GM12878 (cell line): ENCODE results near the gene SAMD4A. TPM values are rescaled to one million over a fixed set of nuclear protein-coding genes. Genes with fewer than 3 reads are reported as not detected.

ENCODE experiments used
- ATAC-seq: fragments of 200-7000 bp; cut with Tn5 transposase; 3 replicates; pipeline ENCODE4 v1.9.1; 2020; ENCODE audit warnings: mild to moderate bottlenecking, moderate library complexity
- BruUV-seq: library from RNA; stranded (reverse); fragments of 400-500 nt; replicated peaks from 2 replicates; lab custom pipeline; 2021; lab: Mats Ljungman, UMichigan
- CTCF ChIA-PET: fragments of 300-600 bp; sonication (Branson Sonifier 250); formaldehyde crosslinking; extraction: SDS; loops from one replicate; lab custom pipeline; 2021; ENCODE audit warnings: inconsistent platforms; lab: Yijun Ruan, JAX
- POLR2A ChIA-PET: fragments of 350-600 bp; formaldehyde crosslinking; extraction: SDS; loops from one replicate; lab custom pipeline; 2021; ENCODE audit warnings: inconsistent platforms; lab: Charles Lee
- RAD21 ChIA-PET: fragments of 300-600 bp; sonication (Branson Sonifier 250); formaldehyde crosslinking; loops from one replicate; lab custom pipeline; 2023; ENCODE audit warnings: antibody characterized with exemption; ENCODE audit not compliant: unreplicated experiment; lab: Charles Lee
- SMC1A ChIA-PET: fragments of 300-600 bp; sonication (Branson Sonifier 250); formaldehyde crosslinking; loops from one replicate; lab custom pipeline; 2023; ENCODE audit not compliant: unreplicated experiment, uncharacterized antibody; lab: Charles Lee
- DNase-seq: peaks from one replicate; pipeline ENCODE4 v3.0.0-alpha.2; 2011; ENCODE audit warnings: low read depth, low spot score
- FAIRE-seq: peaks from 3 replicates; lab custom pipeline; 2011; peaks lifted over from hg19 to GRCh38; lab: Jason Lieb, UNC
- H2AFZ ChIP-seq: 2 replicates; pipeline ENCODE4 v1.6.0; 2011; ENCODE audit warnings: low read depth, low read length, control low read depth; ENCODE audit not compliant: control insufficient read depth
- H3K27ac ChIP-seq: 2 replicates; pipeline ENCODE4 v1.5.1; 2011; ENCODE audit warnings: control low read depth; ENCODE audit not compliant: control insufficient read depth, insufficient read depth
- H3K27me3 ChIP-seq, 2 experiments: replicated peaks in 1 of 2; 2 replicates each; pipeline versions ENCODE4 v1.6.0 to v1.6.1; 2011; ENCODE audit warnings: low read length in 1 of 2; ENCODE audit not compliant: control insufficient read depth in 2 of 2, insufficient read depth in 2 of 2
- H3K36me3 ChIP-seq, 2 experiments: 2 replicates each; pipeline ENCODE4 v1.5.1; 2011; ENCODE audit warnings: low read length in 1 of 2; ENCODE audit not compliant: control insufficient read depth in 2 of 2, insufficient read depth in 2 of 2
- H3K4me1 ChIP-seq: 2 replicates; pipeline ENCODE4 v1.6.1; 2011; ENCODE audit warnings: mild to moderate bottlenecking, low read length, moderate library complexity, mixed read lengths; ENCODE audit not compliant: control insufficient read depth, insufficient read depth
- H3K4me2 ChIP-seq: 2 replicates; pipeline ENCODE4 v1.6.0; 2011; ENCODE audit warnings: control low read depth; ENCODE audit not compliant: control insufficient read depth, insufficient read depth
- H3K4me3 ChIP-seq: fragments of 200-600 bp; sonication (generic); 2 replicates; pipeline ENCODE4 v1.5.1; 2016
- H3K79me2 ChIP-seq: 2 replicates; pipeline ENCODE4 v1.6.0; 2011; ENCODE audit warnings: low read length; ENCODE audit not compliant: control insufficient read depth, insufficient read depth
- H3K9ac ChIP-seq: 2 replicates; pipeline ENCODE4 v1.8.0; 2011; ENCODE audit warnings: low read length, control low read depth, mixed read lengths; ENCODE audit not compliant: control insufficient read depth, insufficient read depth
- H3K9me3 ChIP-seq: replicated peaks from 3 replicates; pipeline ENCODE4 v1.5.1; 2011; ENCODE audit warnings: mild to moderate bottlenecking, low read length; ENCODE audit not compliant: control insufficient read depth, insufficient read depth
- H4K20me1 ChIP-seq: 2 replicates; pipeline ENCODE4 v1.6.0; 2011; ENCODE audit not compliant: control insufficient read depth, insufficient read depth
- IRF5 ChIP-seq: fragments of 450-650 bp; IDR thresholded peaks from 2 replicates; pipeline ENCODE4 v1.6.1; 2017; ENCODE audit warnings: borderline replicate concordance
- NFYA ChIP-seq: IDR thresholded peaks from 2 replicates; pipeline ENCODE4 v1.6.1; 2011; ENCODE audit warnings: low read depth, mild to moderate bottlenecking, low read length, improper control_type of control experiment, borderline replicate concordance
- NFYB ChIP-seq: IDR thresholded peaks from 2 replicates; pipeline ENCODE4 v1.6.1; 2011; ENCODE audit warnings: low read depth, mild to moderate bottlenecking, low read length, improper control_type of control experiment, moderate library complexity; ENCODE audit not compliant: insufficient read depth
- PML ChIP-seq: IDR thresholded peaks from 2 replicates; pipeline ENCODE4 v1.6.1; 2012; ENCODE audit warnings: low read length, inconsistent platforms
- TARDBP ChIP-seq: IDR thresholded peaks from 2 replicates; pipeline ENCODE4 v1.6.1; 2016; ENCODE audit warnings: borderline replicate concordance
- USF2 ChIP-seq: IDR thresholded peaks from 2 replicates; pipeline ENCODE4 v1.6.1; 2011; ENCODE audit warnings: low read depth, low read length, improper control_type of control experiment, borderline replicate concordance
- WRNIP1 ChIP-seq: IDR thresholded peaks from 2 replicates; pipeline ENCODE4 v1.6.1; 2011; ENCODE audit warnings: low read depth, low read length, improper control_type of control experiment, borderline replicate concordance
- ZBED1 ChIP-seq: IDR thresholded peaks from 2 replicates; pipeline ENCODE4 v1.6.1; 2016; ENCODE audit warnings: borderline replicate concordance
- ZBTB4 ChIP-seq: fragments of 450-650 bp; formaldehyde crosslinking; IDR thresholded peaks from 2 replicates; pipeline ENCODE4 v1.4.0; 2022; ENCODE audit warnings: mild to moderate bottlenecking, moderate library complexity
- ZNF687 ChIP-seq: fragments of 450-650 bp; IDR thresholded peaks from 2 replicates; pipeline ENCODE4 v1.6.1; 2017; ENCODE audit warnings: mild to moderate bottlenecking, moderate library complexity
- WGBS: methylation state at CpG from one replicate; pipeline ENCODE4 v1.1.6; 2016; ENCODE audit warnings: low lambda C conversion rate; ENCODE audit not compliant: insufficient replicate concordance, insufficient coverage; ENCODE audit errors: missing lambda C conversion rate; 5-methylcytosine and 5-hydroxymethylcytosine counted together
- in situ Hi-C: fragments of 300-500 bp; cut with MboI; formaldehyde crosslinking; loops from 9 replicates; pipeline ENCODE4 v1.14.3; 2018; ENCODE audit warnings: mixed read lengths
- intact Hi-C: fragments of 100-400 bp; cut with micrococcal nuclease; formaldehyde crosslinking; loops from one replicate; pipeline ENCODE4 v1.14.2; 2022; ENCODE audit not compliant: unreplicated experiment
- polyA plus RNA-seq, 11 experiments: library from polyadenylated mRNA; depleted of rRNA in 4 of 11; unstranded in 6 of 11; stranded (reverse) in 5 of 11; fragments of >200 nt; fragmentation: Nextera tagmentation in 4 of 11; fragmentation: Illumina TruSeq in 1 of 11; extraction: Ambion mirVana in 4 of 11; extraction: Trizol in 1 of 11; gene quantifications; 1 replicate in 1 of 11; 2 replicates in 10 of 11; pipeline versions ENCODE4 v1.2.1 to v1.2.3, GENCODE V29; 2011 to 2016; ENCODE audit warnings: inconsistent platforms in 2 of 11, missing spikeins in 2 of 11, low read depth in 1 of 11
- total RNA-seq, 4 experiments: library from RNA; depleted of rRNA in 3 of 4; stranded (reverse); fragments of >200 nt in 3 of 4; fragmentation: Illumina TruSeq in 1 of 4; extraction: Trizol in 1 of 4; gene quantifications; 2 replicates each; pipeline versions ENCODE4 v1.2.1 to v1.2.3, GENCODE V29; 2013 to 2021

SAMD4A gene
- total and polyA plus RNA-seq, 10 of the 15 experiments (the other 5 are each of a cell fraction or from before 2014, with no cell fraction given): 0.05 to 0.56 (median 0.31) TPM

GRCh38 chr14:54778618-54779345, 211.9 kb downstream of the SAMD4A start (continued):
- TF ChIP-seq ZBTB4 (no peak), NFYB (no peak), WRNIP1 (no peak), IRF5 (no peak), ZBED1 (no peak)

GRCh38 chr14:54781080-54781479, 214.2 kb downstream of the SAMD4A start:
- no peaks in the 10 kb centered on the region; the same call in 2 of the 3 replicates for H3K9me3 ChIP-seq
- ChIA-PET POLR2A (no interaction called here), SMC1A (no interaction called here), CTCF (no interaction called here), RAD21 (interaction anchor here (0.5 kb wide), 1 partner anchor 223 kb away, joined by 3 read pairs; no protein-coding TSS in a partner anchor)
- H3K27me3 ChIP-seq: no peaks in the 10 kb centered on the region
- no peak for ATAC-seq
- no peak overlapping the region for H2AFZ ChIP-seq
- FAIRE-seq: no peak
- no peak for DNase-seq
- no peaks in the 10 kb centered on the region for H4K20me1 ChIP-seq
- H3K36me3 ChIP-seq: no peaks in the 10 kb centered on the region
- peaks cover 24% of the 10 kb centered on the region for H3K4me1 ChIP-seq
- BruUV-seq: no TSS peak
- WGBS: 75% methylated on average over 6 of the region's 6 CpGs
- no peak overlapping the region for H3K4me2 ChIP-seq
- intact Hi-C loops (loop anchor here (5.0 kb wide), 1 partner anchor 121 kb away; the partner anchor contains the start of gene GCH1), in situ Hi-C loops (no loop called here)
- no peak overlapping the region for H3K9ac ChIP-seq
- H3K79me2 ChIP-seq: no peaks in the 10 kb centered on the region
- no peak overlapping the region for H3K27ac ChIP-seq
- H3K4me3 ChIP-seq: no peak overlapping the region
- TF ChIP-seq PML (no peak), USF2 (no peak), ZNF687 (no peak), TARDBP (no peak), NFYA (no peak)
